Measurements from ENCODE around the gene SZRD1. TPM values are rescaled to one million over a fixed set of nuclear protein-coding genes. Genes with fewer than 3 reads are reported as not detected.

The SZRD1 gene
- total and polyA plus RNA-seq, 2 of the 8 experiments (the other 6 are each of a cell fraction or from before 2014, with no cell fraction given), result 97.8 to 108 TPM

DNA sequence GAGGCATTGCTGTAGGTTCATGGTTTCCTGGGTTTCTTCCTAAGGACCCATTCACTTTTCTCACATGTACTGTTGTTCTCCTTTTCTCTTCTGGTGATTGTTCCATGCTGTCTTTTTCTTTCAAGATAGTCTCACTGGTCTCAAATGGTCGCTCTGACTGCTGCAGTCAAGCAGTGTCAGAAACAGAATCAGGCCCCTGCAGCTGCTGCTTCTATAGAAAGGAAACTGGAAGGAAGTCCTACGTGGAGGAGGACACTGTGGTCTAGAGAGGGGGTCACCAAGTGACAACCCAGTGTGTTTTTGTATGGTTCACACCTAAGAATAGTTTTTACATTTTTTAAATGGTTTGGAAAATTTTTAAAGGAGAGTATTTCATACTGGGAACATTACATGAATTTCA is 75.9 kb downstream of the SZRD1 start:
- Histone ChIP-seq H3K56ac (replicated peaks; ENCODE audit: insufficient read length, low read depth, low read length) (no peak overlapping the region), H3K4me1 (replicated peaks in 1 of 4; ENCODE audit: control insufficient read depth in 3 of 4, insufficient read depth in 4 of 4, low read length in 3 of 4) (peaks cover 0 to 2% (median 0%) of the 10 kb centered on the region in 4 experiments; a peak in 3 of 7 replicates), H3K4me3 (ENCODE audit: extremely low read depth in 1 of 4, insufficient read depth in 2 of 4, low read depth in 3 of 4, low read length in 4 of 4) (no peak overlapping the region), H2BK20ac (ENCODE audit: low read length) (no peak overlapping the region), H3K4ac (replicated peaks; ENCODE audit: insufficient read length, low read depth, low read length) (no peak overlapping the region), H4K5ac (ENCODE audit: insufficient read length, low read depth, low read length) (no peak overlapping the region), H4K8ac (ENCODE audit: extremely low read depth, insufficient read depth, low read length) (no peak overlapping the region), H3K79me2 (ENCODE audit: control insufficient read depth in 1 of 2, insufficient read depth in 2 of 2, low read length in 2 of 2) (no peaks in the 10 kb centered on the region; a peak in 1 of 4 replicates), H2BK15ac (ENCODE audit: low read length) (no peak overlapping the region), H3K9ac (replicated peaks in 1 of 4; ENCODE audit: extremely low read depth in 1 of 4, low read depth in 3 of 4, low read length in 3 of 4) (no peak overlapping the region), H3K23me2 (ENCODE audit: low read depth, low read length) (peaks cover 4% of the 10 kb centered on the region; the same call in 1 of the 2 replicates), H2AFZ (ENCODE audit: low read length) (no peak overlapping the region), H3K4me2 (ENCODE audit: insufficient read depth in 1 of 2, low read depth in 2 of 2, low read length in 2 of 2) (no peak overlapping the region), H2AK5ac (ENCODE audit: low read depth, low read length) (no peak overlapping the region), H3K14ac (ENCODE audit: insufficient read length) (no peak overlapping the region), H3K27me3 (replicated peaks in 1 of 4; ENCODE audit: control insufficient read depth in 3 of 4, extremely low read depth in 1 of 4, insufficient read depth in 3 of 4, low read length in 3 of 4) (peaks cover 0 to 4% (median 3%) of the 10 kb centered on the region in 4 experiments; a peak in 1 of 7 replicates), H3K36me3 (ENCODE audit: control insufficient read depth in 2 of 4, insufficient read depth in 4 of 4, low read length in 3 of 4) (peaks cover 0 to 15% (median 2%) of the 10 kb centered on the region in 4 experiments; a peak in 5 of 8 replicates), H3K18ac (ENCODE audit: extremely low read depth, low read length) (no peak overlapping the region), H2BK120ac (replicated peaks; ENCODE audit: low read depth, low read length) (no peak overlapping the region), H4K91ac (replicated peaks; ENCODE audit: insufficient read length, low read length) (no peak overlapping the region), H3K23ac (ENCODE audit: insufficient read length) (no peak overlapping the region), H2BK5ac (ENCODE audit: low read depth, low read length) (no peak overlapping the region), H3K27ac (ENCODE audit: low read depth, low read length) (no peak overlapping the region), H2BK12ac (ENCODE audit: low read depth, low read length) (no peak overlapping the region), H3K9me3 (ENCODE audit: insufficient read depth in 2 of 2, low read depth in 1 of 2, low read length in 1 of 2) (no peaks in the 10 kb centered on the region), H3K79me1 (ENCODE audit: low read depth, low read length) (no peaks in the 10 kb centered on the region; the same call in 1 of the 2 replicates), H4K20me1 (replicated peaks in 1 of 2; ENCODE audit: control insufficient read depth in 1 of 2, insufficient read depth in 2 of 2, low read length in 2 of 2) (peaks cover 11 to 20% of the 10 kb centered on the region in 2 experiments)
- 78% methylated on average over 2 of the region's 2 CpGs; no CpG with 5 or more reads in 1 of the 2 experiments for WGBS, 2 experiments (ENCODE audit: extremely low coverage in 1 of 2, insufficient coverage in 1 of 2, insufficient read length in 1 of 2, insufficient replicate concordance in 2 of 2, low coverage in 1 of 2, low lambda C conversion rate in 2 of 2, missing lambda C conversion rate in 1 of 2)
- DNase-seq (ENCODE audit: low read depth in 1 of 2, low spot score in 2 of 2) (no peak), FAIRE-seq (no peak)
- ChIA-PET CTCF (ENCODE audit: partially characterized antibody) (interaction anchor here (1.5 to 1.8 kb wide), 3 partner anchors 12 to 178 kb away, joined by 3 to 4 read pairs (median 3); no protein-coding TSS in a partner anchor), POLR2A (ENCODE audit: partially characterized antibody) (interaction anchor here (1.1 kb wide), 1 partner anchor 11 kb away, joined by 3 read pairs; no protein-coding TSS in a partner anchor)
- no peak for TF ChIP-seq SUZ12 (IDR thresholded peaks at IDR 0.05; ENCODE audit: low read length)
- no peak for TF ChIP-seq SP1 (IDR thresholded peaks at IDR 0.05; ENCODE audit: low read depth, low read length)
- TF ChIP-seq RAD21 (IDR thresholded peaks at IDR 0.05 in 1 of 2, conservative IDR thresholded peaks at IDR 0.05 in 1 of 2; ENCODE audit: low read depth in 2 of 2, low read length in 2 of 2), result no peak
- TF ChIP-seq TEAD4 (IDR thresholded peaks at IDR 0.05; ENCODE audit: low read depth, low read length), result no peak
- no peak for TF ChIP-seq HDAC2 (IDR thresholded peaks at IDR 0.05; ENCODE audit: borderline replicate concordance in 1 of 2, low read depth in 2 of 2, low read length in 2 of 2)
- no peak for TF ChIP-seq SIN3A (conservative IDR thresholded peaks at IDR 0.05 in 1 of 2, IDR thresholded peaks at IDR 0.05 in 1 of 2; ENCODE audit: low read depth in 1 of 2, low read length in 2 of 2)
- TF ChIP-seq CTBP2 (IDR thresholded peaks at IDR 0.05; ENCODE audit: borderline replicate concordance, insufficient read depth, insufficient read length, low read length), result no peak
- TF ChIP-seq, protein P1, sequence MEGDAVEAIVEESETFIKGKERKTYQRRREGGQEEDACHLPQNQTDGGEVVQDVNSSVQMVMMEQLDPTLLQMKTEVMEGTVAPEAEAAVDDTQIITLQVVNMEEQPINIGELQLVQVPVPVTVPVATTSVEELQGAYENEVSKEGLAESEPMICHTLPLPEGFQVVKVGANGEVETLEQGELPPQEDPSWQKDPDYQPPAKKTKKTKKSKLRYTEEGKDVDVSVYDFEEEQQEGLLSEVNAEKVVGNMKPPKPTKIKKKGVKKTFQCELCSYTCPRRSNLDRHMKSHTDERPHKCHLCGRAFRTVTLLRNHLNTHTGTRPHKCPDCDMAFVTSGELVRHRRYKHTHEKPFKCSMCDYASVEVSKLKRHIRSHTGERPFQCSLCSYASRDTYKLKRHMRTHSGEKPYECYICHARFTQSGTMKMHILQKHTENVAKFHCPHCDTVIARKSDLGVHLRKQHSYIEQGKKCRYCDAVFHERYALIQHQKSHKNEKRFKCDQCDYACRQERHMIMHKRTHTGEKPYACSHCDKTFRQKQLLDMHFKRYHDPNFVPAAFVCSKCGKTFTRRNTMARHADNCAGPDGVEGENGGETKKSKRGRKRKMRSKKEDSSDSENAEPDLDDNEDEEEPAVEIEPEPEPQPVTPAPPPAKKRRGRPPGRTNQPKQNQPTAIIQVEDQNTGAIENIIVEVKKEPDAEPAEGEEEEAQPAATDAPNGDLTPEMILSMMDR (IDR thresholded peaks at IDR 0.05; ENCODE audit: control extremely low read depth in 1 of 3, insufficient read depth in 1 of 3, low read depth in 1 of 3, low read length in 3 of 3), result no peak
- TF ChIP-seq CREB1 (IDR thresholded peaks at IDR 0.05), result no peak
- no peak for TF ChIP-seq RXRA (IDR thresholded peaks at IDR 0.05; ENCODE audit: insufficient read depth, low read depth, low read length)

All from H1 (cell line).